Keratinocyte (primary cell): ENCODE measurements around the gene MPO. TPM values are rescaled to one million over a fixed set of nuclear protein-coding genes. Genes with fewer than 3 reads are reported as not detected.

Experiments used
- DNase-seq: peaks from one replicate; pipeline ENCODE4 v3.0.0-alpha.2; 2011; ENCODE audit warnings: low read depth, missing footprints, low spot score
- FAIRE-seq: peaks from 2 replicates; lab custom pipeline; 2011; peaks lifted over from hg19 to GRCh38; lab: Jason Lieb, UNC
- H2AFZ ChIP-seq: 2 replicates; pipeline ENCODE4 v1.6.0; 2012; ENCODE audit warnings: low read length, control low read depth, inconsistent platforms; ENCODE audit not compliant: control insufficient read depth
- H3K27ac ChIP-seq: 2 replicates; pipeline ENCODE4 v1.5.1; 2011; ENCODE audit warnings: low read length; ENCODE audit not compliant: control insufficient read depth, insufficient read depth
- H3K27me3 ChIP-seq: 3 replicates; pipeline ENCODE4 v1.6.0; 2011; ENCODE audit warnings: low read length; ENCODE audit not compliant: control insufficient read depth, insufficient read depth; ENCODE audit errors: extremely low read depth
- H3K36me3 ChIP-seq, 2 experiments: 2 replicates in 1 of 2; 3 replicates in 1 of 2; pipeline ENCODE4 v1.5.1; 2011; ENCODE audit warnings: low read length in 2 of 2, mild to moderate bottlenecking in 1 of 2; ENCODE audit not compliant: control insufficient read depth in 2 of 2, insufficient read depth in 2 of 2; ENCODE audit errors: extremely low read depth in 1 of 2
- H3K4me1 ChIP-seq: 3 replicates; pipeline ENCODE4 v1.5.1; 2011; ENCODE audit warnings: low read length; ENCODE audit not compliant: control insufficient read depth, insufficient read depth; ENCODE audit errors: extremely low read depth
- H3K4me2 ChIP-seq: 3 replicates; pipeline ENCODE4 v1.6.0; 2011; ENCODE audit warnings: low read depth, low read length; ENCODE audit not compliant: control insufficient read depth, insufficient read depth; ENCODE audit errors: extremely low read depth
- H3K4me3 ChIP-seq, 3 experiments: fragments of 200-600 bp in 1 of 3; sonication (generic) in 1 of 3; 2 replicates in 2 of 3; 3 replicates in 1 of 3; pipeline ENCODE4 v1.5.1; 2011 to 2016; ENCODE audit warnings: low read length in 3 of 3, mild to moderate bottlenecking in 3 of 3, control low read depth in 2 of 3, inconsistent platforms in 1 of 3, low read depth in 1 of 3, mixed read lengths in 1 of 3, mixed run types in 1 of 3, moderate library complexity in 1 of 3; ENCODE audit not compliant: control insufficient read depth in 2 of 3, insufficient read depth in 2 of 3; ENCODE audit errors: extremely low read depth in 1 of 3
- H3K79me2 ChIP-seq: 2 replicates; pipeline ENCODE4 v1.6.0; 2012; ENCODE audit warnings: low read length; ENCODE audit not compliant: control insufficient read depth, insufficient read depth
- H3K9ac ChIP-seq: 3 replicates; pipeline ENCODE4 v1.6.0; 2011; ENCODE audit warnings: low read length; ENCODE audit not compliant: control insufficient read depth, insufficient read depth; ENCODE audit errors: extremely low read depth
- H3K9me1 ChIP-seq: 3 replicates; pipeline ENCODE4 v1.6.0; 2011; ENCODE audit warnings: low read length; ENCODE audit not compliant: control insufficient read depth, insufficient read depth; ENCODE audit errors: extremely low read depth
- H3K9me3 ChIP-seq: 2 replicates; pipeline ENCODE4 v1.5.1; 2012; ENCODE audit warnings: low read depth, low read length; ENCODE audit not compliant: control insufficient read depth
- H4K20me1 ChIP-seq: 3 replicates; pipeline ENCODE4 v1.6.0; 2011; ENCODE audit warnings: low read length; ENCODE audit not compliant: control insufficient read depth, insufficient read depth; ENCODE audit errors: extremely low read depth
- CTCF ChIP-seq, 3 experiments: IDR thresholded peaks in 1 of 3; conservative IDR thresholded peaks in 1 of 3; optimal IDR thresholded peaks in 1 of 3; 2 replicates in 2 of 3; 3 replicates in 1 of 3; pipeline versions ENCODE3 to v1.5.1; 2011; ENCODE audit warnings: low read length in 3 of 3, mild to moderate bottlenecking in 3 of 3, moderate library complexity in 2 of 3, control low read depth in 1 of 3, inconsistent platforms in 1 of 3; ENCODE audit not compliant: insufficient read depth in 2 of 3; ENCODE audit errors: extremely low read depth in 1 of 3
- EZH2 ChIP-seq: IDR thresholded peaks from one replicate; pipeline ENCODE4 v1.6.1; 2012; ENCODE audit warnings: inconsistent platforms, mild to moderate bottlenecking, low read length, moderate library complexity
- dilution Hi-C: fragments of 300-500 bp; cut with MboI; formaldehyde crosslinking; loops from one replicate; pipeline ENCODE4 v1.7.0; 2020; ENCODE audit warnings: low sequenced_read_pairs; ENCODE audit not compliant: extremely low pct_ligation_motif_present
- polyA plus RNA-seq, 5 experiments: library from polyadenylated mRNA; depleted of rRNA in 3 of 5; stranded (reverse) in 3 of 5; stranded (forward) in 1 of 5; unstranded in 1 of 5; fragments of >200 nt; gene quantifications; 1 replicate in 1 of 5; 2 replicates in 3 of 5; 3 replicates in 1 of 5; pipeline versions ENCODE4 v1.2.1 to v1.2.3, GENCODE V29; 2011 to 2012; ENCODE audit warnings: missing spikeins in 2 of 5, low read depth in 1 of 5, low replicate concordance in 1 of 5

Gene MPO
- polyA plus RNA-seq, 1 donor (not counting 4 experiments of a cell fraction or from before 2014, with no cell fraction given), result not detected

GRCh38 chr17:58267347-58268324 lies 13.1 kb downstream of the MPO start:
- H3K9me3 ChIP-seq, result no peaks in the 10 kb centered on the region
- H3K4me1 ChIP-seq, result no peaks in the 10 kb centered on the region
- H3K9me1 ChIP-seq, result no peaks in the 10 kb centered on the region
- peaks cover 14% of the 10 kb centered on the region for H3K27me3 ChIP-seq
- DNase-seq, result no peak
- no peak overlapping the region for H3K4me3 ChIP-seq
- TF ChIP-seq CTCF (optimal IDR thresholded peaks at IDR 0.05 in 1 of 3, IDR thresholded peaks at IDR 0.05 in 1 of 3, conservative IDR thresholded peaks at IDR 0.05 in 1 of 3; ENCODE audit: extremely low read depth in 1 of 3, insufficient read depth in 2 of 3, low read length in 3 of 3) (no peak), EZH2 (no peak)
- no peaks in the 10 kb centered on the region for H3K79me2 ChIP-seq
- no peaks in the 10 kb centered on the region for H3K36me3 ChIP-seq
- H4K20me1 ChIP-seq, result no peaks in the 10 kb centered on the region
- no peak overlapping the region for H3K27ac ChIP-seq
- dilution Hi-C loops, result no loop called here
- no peak for FAIRE-seq
- H3K9ac ChIP-seq, result no peak overlapping the region
- H2AFZ ChIP-seq, result no peak overlapping the region
- H3K4me2 ChIP-seq, result no peak overlapping the region

GRCh38 chr17:58265902-58266875 lies 14.5 kb downstream of the MPO start:
- FAIRE-seq (no peak), DNase-seq (no peak)
- Histone ChIP-seq H3K4me1 (no peaks in the 10 kb centered on the region), H3K79me2 (no peaks in the 10 kb centered on the region), H3K4me2 (no peak overlapping the region), H3K27me3 (peaks cover 19% of the 10 kb centered on the region), H3K27ac (no peak overlapping the region), H4K20me1 (no peaks in the 10 kb centered on the region), H3K36me3 (no peaks in the 10 kb centered on the region), H2AFZ (no peak overlapping the region), H3K9me3 (no peaks in the 10 kb centered on the region), H3K9me1 (no peaks in the 10 kb centered on the region), H3K4me3 (no peak overlapping the region), H3K9ac (no peak overlapping the region)
- dilution Hi-C loops, result no loop called here
- TF ChIP-seq EZH2 (no peak), CTCF (optimal IDR thresholded peaks at IDR 0.05 in 1 of 3, IDR thresholded peaks at IDR 0.05 in 1 of 3, conservative IDR thresholded peaks at IDR 0.05 in 1 of 3; ENCODE audit: extremely low read depth in 1 of 3, insufficient read depth in 2 of 3, low read length in 3 of 3) (no peak)
